T47D (cell line): ENCODE data around the gene KHDC1.
"Not testable (repeated sequence)": the region's sequence is repeated elsewhere in the genome, so short reads cannot be mapped to it uniquely, and the experiment has no call there.

ENCODE experiments used
- DNase-seq, 2 experiments: peaks; one replicate each; pipeline versions ENCODE4 v3.0.0 to v3.0.0-alpha.2; 2011 to 2012; ENCODE audit warnings: low read depth in 1 of 2, low spot score in 1 of 2
- JUND ChIP-seq: IDR thresholded peaks from 2 replicates; pipeline ENCODE4 v1.6.1; 2012; ENCODE audit warnings: low read depth
- in situ Hi-C: cut with HindIII; loops from 2 replicates; pipeline ENCODE4 v1.10.0; 2016; ENCODE audit warnings: low sequenced_read_pairs, low pct_unique_long_range_greater_than_20kb

KHDC1 gene

DNA sequence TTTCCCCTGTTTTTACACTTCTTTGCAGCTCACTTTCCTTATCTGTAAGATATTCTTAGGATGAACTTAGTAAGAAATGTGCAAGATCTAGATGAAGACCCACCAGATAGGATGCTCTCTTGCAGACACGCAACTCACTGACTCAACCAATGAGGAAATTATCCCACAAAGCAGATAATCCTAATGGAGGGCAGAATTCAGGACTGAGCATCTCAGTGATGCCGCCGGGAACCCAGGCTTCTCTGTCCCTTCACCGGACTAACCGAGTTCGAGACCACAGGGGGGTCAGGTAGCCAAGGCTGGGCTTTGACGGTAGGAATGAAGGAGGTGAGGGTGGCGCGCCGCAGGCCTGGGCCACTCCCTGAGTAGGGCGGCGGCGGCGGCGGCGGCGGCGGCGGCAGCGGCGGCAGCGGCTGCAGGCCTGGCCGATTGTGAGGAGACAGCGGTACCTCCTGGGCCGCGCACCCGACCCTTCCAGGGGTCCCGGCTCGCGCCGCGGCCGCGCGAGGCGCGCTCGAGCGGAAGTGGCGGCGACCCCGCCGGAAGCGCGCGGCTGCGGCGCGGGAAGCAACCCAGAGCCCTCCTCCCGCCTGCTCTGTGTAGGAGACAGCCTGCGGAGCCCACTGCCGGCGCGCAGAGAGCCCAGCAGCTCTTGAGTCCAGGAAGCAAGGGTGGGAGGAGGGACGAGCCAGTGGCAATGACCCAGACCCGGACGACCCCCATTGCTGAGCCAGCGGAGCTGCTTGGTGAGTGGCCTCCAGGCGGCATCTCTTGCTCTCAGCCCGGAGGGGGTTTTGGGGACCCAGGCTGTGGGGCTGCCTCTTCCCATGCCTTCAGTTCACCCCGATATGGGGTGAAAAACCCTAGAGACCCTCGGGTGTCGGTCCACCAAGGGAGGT is at the start of gene KHDC1:
Gene KHDC1, minus strand, starts transcription at position 526 of the 899 bp plus-strand sequence. CDS start 20,679 bp downstream, outside the sequence.
- TF ChIP-seq JUND = no peak
- peak in 1 of 2 experiments; percentile 9 for DNase-seq
- in situ Hi-C loops = no loop called here

DNA sequence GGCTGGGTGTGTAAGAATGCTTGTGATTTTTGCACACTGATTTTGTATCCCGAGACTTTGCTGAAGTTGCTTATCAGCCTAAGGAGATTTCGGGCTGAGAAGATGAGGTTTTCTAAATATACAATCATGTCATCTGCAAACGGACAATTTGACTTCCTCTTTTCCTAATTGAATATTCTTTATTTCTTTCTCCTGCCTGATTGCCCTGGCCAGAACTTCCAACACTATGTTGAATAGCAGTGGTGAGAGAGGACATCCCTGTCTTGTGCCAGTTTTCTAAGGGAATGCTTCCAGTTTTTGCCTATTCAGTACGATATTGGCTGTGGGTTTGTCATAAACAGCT is 47.5 kb upstream of the KHDC1 start:
- in situ Hi-C loops, DNase-seq: not testable (repeated sequence)

GRCh38 chr6:73309785-73310502 is 46.9 kb upstream of the KHDC1 start:
- in situ Hi-C loops = no loop called here
- no peak for TF ChIP-seq JUND
- DNase-seq = peak; percentile 34 to 36

GRCh38 chr6:73309535-73309784 is 46.5 kb upstream of the KHDC1 start:
- TF ChIP-seq JUND = no peak
- DNase-seq = no peak
- in situ Hi-C loops = no loop called here

- in situ Hi-C loops = no loop called here
- no peak for DNase-seq
- TF ChIP-seq JUND = no peak
These were observed 45.9 kb upstream of the KHDC1 start for GRCh38 chr6:73308712-73309534.

GRCh38 chr6:73303773-73304172 is 40.8 kb upstream of the KHDC1 start:
- DNase-seq, in situ Hi-C loops: not testable (repeated sequence)

DNA sequence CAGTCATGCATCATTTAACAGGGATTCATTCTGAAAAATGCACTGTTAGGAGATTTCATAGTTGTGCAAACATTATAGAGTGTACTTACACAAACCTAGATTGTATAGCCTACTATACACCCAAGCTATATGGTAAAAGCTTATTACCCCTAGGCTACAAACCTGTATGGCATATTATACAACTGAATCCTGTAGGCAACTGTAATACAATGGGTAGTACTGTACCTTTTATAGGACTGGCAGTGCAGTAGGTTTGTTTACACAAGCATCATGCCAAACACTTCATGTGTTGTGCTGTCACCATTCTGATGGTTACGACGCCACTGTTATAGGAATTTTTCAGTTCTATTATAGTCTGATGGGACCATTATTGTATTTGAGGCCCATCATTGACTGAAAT is 39.3 kb upstream of the KHDC1 start:
- TF ChIP-seq JUND = no peak
- no peak for DNase-seq
- in situ Hi-C loops = no loop called here

DNA sequence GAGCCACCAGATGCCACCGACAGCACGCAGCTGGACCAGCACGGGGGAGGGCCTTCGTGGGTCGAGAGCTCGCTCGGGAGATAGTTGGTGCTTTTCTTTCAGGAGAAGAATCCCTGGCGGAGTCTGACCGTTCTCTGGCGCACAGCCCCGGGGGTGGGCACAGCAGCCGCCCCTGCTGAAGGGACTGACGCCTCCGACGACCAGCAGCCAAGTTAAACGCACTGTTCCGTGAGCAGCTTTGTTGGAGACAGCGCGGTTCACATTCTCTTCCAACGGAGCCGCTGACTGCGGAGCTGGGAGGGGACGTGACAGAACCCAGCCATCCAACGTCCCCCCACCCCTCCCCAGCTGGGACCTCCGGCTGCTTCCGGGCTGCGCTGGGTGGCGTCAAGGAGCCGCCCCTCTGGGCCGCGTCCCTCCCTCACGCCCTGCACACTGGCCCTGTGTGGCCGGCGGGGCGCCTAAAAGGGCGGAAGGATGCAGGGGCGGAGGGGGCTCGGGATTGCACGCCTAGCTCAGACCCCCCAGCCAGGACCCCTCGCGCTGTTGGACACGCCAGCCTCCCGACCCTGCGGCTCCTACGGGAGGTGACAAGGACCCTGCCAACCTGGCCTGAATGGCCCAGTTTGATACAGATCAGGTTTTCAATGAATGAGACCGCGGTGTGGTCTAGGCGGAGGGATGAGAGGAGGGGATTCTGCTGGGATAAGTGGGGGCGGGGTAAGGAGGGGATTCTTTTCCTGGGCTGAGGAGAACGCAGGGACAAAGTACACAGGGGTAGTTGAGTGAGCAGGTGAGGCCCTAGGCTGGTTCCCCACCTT is 36.4 kb upstream of the KHDC1 start:
- in situ Hi-C loops = no loop called here
- DNase-seq = no peak
- no peak for TF ChIP-seq JUND

DNA sequence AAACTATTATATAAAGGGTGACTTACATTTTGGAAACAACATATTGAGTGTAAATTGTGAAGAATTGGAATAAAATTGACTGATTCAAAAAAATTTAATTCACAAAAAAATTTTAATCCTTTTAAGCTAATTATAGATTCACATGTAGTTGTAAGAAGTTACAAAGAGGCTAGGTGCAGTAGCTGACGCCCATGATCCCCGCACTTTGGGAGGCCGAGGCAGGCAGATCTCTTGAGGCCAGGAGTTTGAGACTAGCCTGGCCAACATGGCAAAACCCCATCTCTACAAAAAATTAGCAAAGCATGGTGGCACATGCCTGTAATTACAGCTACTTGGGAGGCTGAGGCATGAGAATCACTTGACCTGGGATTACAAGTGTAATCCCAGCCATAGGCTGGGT is 30.3 kb upstream of the KHDC1 start:
- DNase-seq = no peak
- in situ Hi-C loops = no loop called here
- no peak for TF ChIP-seq JUND

DNA sequence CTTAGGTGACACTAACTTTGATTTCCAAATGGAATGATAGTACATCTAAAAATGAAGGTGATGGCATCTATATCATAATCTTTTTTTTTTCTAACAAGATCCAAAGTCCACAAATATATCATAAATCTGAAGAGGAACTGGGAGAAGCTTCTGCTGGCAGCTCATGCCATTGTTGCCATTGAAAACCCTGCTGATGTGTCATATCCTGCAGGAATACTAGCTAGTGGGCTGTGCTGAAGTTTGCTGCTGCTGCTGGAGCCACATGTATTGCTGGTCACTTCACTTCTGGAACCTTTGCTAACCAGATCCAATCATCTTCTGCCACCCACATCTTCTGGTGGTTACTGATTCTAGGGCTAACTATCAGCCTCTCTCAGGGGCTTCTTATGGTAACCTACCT is 27.4 kb upstream of the KHDC1 start:
- DNase-seq = no peak
- in situ Hi-C loops = no loop called here
- TF ChIP-seq JUND = no peak

GRCh38 chr6:73286752-73287151 is 23.8 kb upstream of the KHDC1 start:
- no peak for DNase-seq
- in situ Hi-C loops = no loop called here
- no peak for TF ChIP-seq JUND

DNA sequence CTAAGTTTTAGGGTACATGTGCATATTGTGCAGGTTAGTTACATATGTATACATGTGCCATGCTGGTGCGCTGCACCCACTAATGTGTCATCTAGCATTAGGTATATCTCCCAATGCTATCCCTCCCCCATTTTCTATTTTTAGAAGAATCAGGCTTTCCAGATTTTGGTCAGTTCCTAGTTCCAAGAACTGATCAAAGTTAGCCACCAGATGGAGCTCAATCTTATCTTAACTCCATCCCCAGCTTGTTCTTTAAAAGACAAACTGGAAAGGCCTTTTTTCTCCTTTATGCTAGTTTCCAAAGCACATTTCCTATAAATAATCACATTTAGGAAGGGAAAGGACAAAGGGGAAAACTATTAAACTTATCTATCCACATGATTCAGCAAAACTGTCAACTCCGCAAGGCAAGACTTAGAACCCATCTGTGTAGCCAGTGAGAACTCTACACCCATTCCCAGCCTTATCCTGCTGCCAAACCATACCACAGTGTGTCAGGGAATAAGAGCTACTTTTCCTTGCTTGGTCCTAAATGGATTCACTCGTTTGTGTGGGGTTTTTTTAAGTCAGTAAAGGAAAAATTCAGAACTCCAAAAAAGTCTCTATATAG is 22.8 kb upstream of the KHDC1 start:
- in situ Hi-C loops = no loop called here
- peak; percentile 42 to 44 for DNase-seq
- no peak for TF ChIP-seq JUND
